Activated T-helper 2 cell treated with anti-CD3 and anti-CD28 coated beads, Interferon-gamma antibody, Interleukin-2, Interleukin-4, amounts not matched to agents 10 μg/mL and 5 μg/mL and 100 μg/mL, durations not matched to agents 14 hours and 24 hours and 36 hours (primary cell): ENCODE data around the gene CENPO. TPM values are rescaled to one million over a fixed set of nuclear protein-coding genes. Genes with fewer than 3 reads are reported as not detected.
"Not testable (repeated sequence)": the region's sequence is repeated elsewhere in the genome, so short reads cannot be mapped to it uniquely, and the experiment has no call there.

Experiments used
- DNase-seq: peaks from one replicate; pipeline ENCODE4 v3.0.0; 2021; ENCODE audit warnings: low spot score
- H3K27ac Mint-ChIP-seq: one replicate; pipeline ENCODE4 v1.8.0; 2021; ENCODE audit warnings: mixed read lengths
- H3K27me3 Mint-ChIP-seq: one replicate; pipeline ENCODE4 v1.8.0; 2021; ENCODE audit warnings: low read depth, mixed read lengths
- H3K36me3 Mint-ChIP-seq: one replicate; pipeline ENCODE4 v1.8.0; 2021; ENCODE audit warnings: low read depth, mixed read lengths
- H3K4me1 Mint-ChIP-seq: one replicate; pipeline ENCODE4 v1.8.0; 2021; ENCODE audit warnings: low read depth, mixed read lengths
- H3K4me3 Mint-ChIP-seq: one replicate; pipeline ENCODE4 v1.8.0; 2021; ENCODE audit warnings: low read depth, mild to moderate bottlenecking, moderate library complexity, mixed read lengths
- H3K9me3 Mint-ChIP-seq: one replicate; pipeline ENCODE4 v1.8.0; 2021; ENCODE audit warnings: mixed read lengths
- intact Hi-C: fragments of 100-400 bp; cut with micrococcal nuclease; formaldehyde crosslinking; loops from one replicate; pipeline ENCODE4 v1.15.1; 2023
- total RNA-seq: library from RNA; stranded (reverse); gene quantifications from 2 replicates; pipeline ENCODE4 v1.2.3, GENCODE V29; 2022

Gene CENPO
- total RNA-seq, 1 donor from 2014 or later = 41.8 TPM

- no peak for DNase-seq
- Mint-ChIP-seq H3K27me3 (no peaks in the 10 kb centered on the region), H3K9me3 (peaks cover 3% of the 10 kb centered on the region), H3K4me1 (peaks cover 42% of the 10 kb centered on the region), H3K4me3 (no peak overlapping the region), H3K27ac (peak overlapping the region; percentile 51), H3K36me3 (peaks cover 74% of the 10 kb centered on the region)
- intact Hi-C loops = loop anchor here (10.0 kb wide), 1 partner anchor 183 kb away; no protein-coding TSS in a partner anchor
These were observed 4.4 kb downstream of the CENPO start for GRCh38 chr2:24797644-24798043.

- Mint-ChIP-seq H3K36me3 (peaks cover 82% of the 10 kb centered on the region), H3K4me1 (peaks cover 36% of the 10 kb centered on the region)
- H3K4me3 Mint-ChIP-seq, intact Hi-C loops, H3K27ac Mint-ChIP-seq, DNase-seq, H3K9me3 Mint-ChIP-seq, H3K27me3 Mint-ChIP-seq: not testable (repeated sequence)
These were observed 7.3 kb downstream of the CENPO start for GRCh38 chr2:24800487-24800886.

GRCh38 chr2:24805811-24806660 is 12.8 kb downstream of the CENPO start:
- Mint-ChIP-seq H3K36me3 (peaks cover 61% of the 10 kb centered on the region), H3K4me1 (peaks cover 29% of the 10 kb centered on the region)
- intact Hi-C loops, H3K27ac Mint-ChIP-seq, H3K9me3 Mint-ChIP-seq, DNase-seq, H3K4me3 Mint-ChIP-seq, H3K27me3 Mint-ChIP-seq: not testable (repeated sequence)

- Mint-ChIP-seq H3K4me1 (peaks cover 29% of the 10 kb centered on the region), H3K36me3 (peaks cover 56% of the 10 kb centered on the region), H3K9me3 (no peaks in the 10 kb centered on the region), H3K4me3 (no peak overlapping the region), H3K27me3 (no peaks in the 10 kb centered on the region), H3K27ac (peak overlapping the region; percentile 66)
- DNase-seq = no peak
- intact Hi-C loops = no loop called here
These were observed 13.4 kb downstream of the CENPO start for GRCh38 chr2:24806661-24807036.

- H3K4me3 Mint-ChIP-seq = no peak overlapping the region
These were observed 16.2 kb downstream of the CENPO start for GRCh38 chr2:24809316-24810007.

GRCh38 chr2:24813691-24814137 is 20.5 kb downstream of the CENPO start:
- intact Hi-C loops = no loop called here
- H3K27ac Mint-ChIP-seq = no peak overlapping the region
- peaks cover 74% of the 10 kb centered on the region for H3K36me3 Mint-ChIP-seq
- no peaks in the 10 kb centered on the region for H3K27me3 Mint-ChIP-seq
- no peak overlapping the region for H3K4me3 Mint-ChIP-seq
- H3K4me1 Mint-ChIP-seq = peaks cover 9% of the 10 kb centered on the region
- no peaks in the 10 kb centered on the region for H3K9me3 Mint-ChIP-seq
- no peak for DNase-seq

More at GRCh38 chr2:24809316-24810007, 16.2 kb downstream of the CENPO start:
- Mint-ChIP-seq H3K27me3 (no peaks in the 10 kb centered on the region), H3K9me3 (no peaks in the 10 kb centered on the region), H3K27ac (no peak overlapping the region), H3K4me1 (peaks cover 22% of the 10 kb centered on the region), H3K36me3 (peaks cover 65% of the 10 kb centered on the region)
- no peak for DNase-seq
- intact Hi-C loops = no loop called here

GRCh38 chr2:24814516-24814915 is 21.3 kb downstream of the CENPO start:
- H3K4me3 Mint-ChIP-seq = no peak overlapping the region

GRCh38 chr2:24815171-24815570 is 21.9 kb downstream of the CENPO start:
- no peaks in the 10 kb centered on the region for H3K27me3 Mint-ChIP-seq
- DNase-seq = no peak
- H3K4me3 Mint-ChIP-seq = no peak overlapping the region
- H3K9me3 Mint-ChIP-seq = no peaks in the 10 kb centered on the region
- no peak overlapping the region for H3K27ac Mint-ChIP-seq
- intact Hi-C loops = no loop called here
- H3K36me3 Mint-ChIP-seq = peaks cover 80% of the 10 kb centered on the region
- peaks cover 8% of the 10 kb centered on the region for H3K4me1 Mint-ChIP-seq

More at GRCh38 chr2:24814516-24814915, 21.3 kb downstream of the CENPO start:
- H3K4me1 Mint-ChIP-seq = peaks cover 8% of the 10 kb centered on the region
- H3K36me3 Mint-ChIP-seq = peaks cover 77% of the 10 kb centered on the region
- intact Hi-C loops = no loop called here
- no peak overlapping the region for H3K27ac Mint-ChIP-seq
- H3K27me3 Mint-ChIP-seq = no peaks in the 10 kb centered on the region
- H3K9me3 Mint-ChIP-seq = no peaks in the 10 kb centered on the region
- no peak for DNase-seq

GRCh38 chr2:24816404-24816803 is 23.2 kb downstream of the CENPO start:
- DNase-seq = no peak
- Mint-ChIP-seq H3K27ac (no peak overlapping the region), H3K4me3 (no peak overlapping the region), H3K27me3 (no peaks in the 10 kb centered on the region), H3K4me1 (peaks cover 8% of the 10 kb centered on the region), H3K9me3 (no peaks in the 10 kb centered on the region), H3K36me3 (peaks cover 92% of the 10 kb centered on the region)
- intact Hi-C loops = no loop called here

GRCh38 chr2:24816884-24817283 is 23.7 kb downstream of the CENPO start:
- H3K27ac Mint-ChIP-seq = no peak overlapping the region
- H3K4me1 Mint-ChIP-seq = peaks cover 8% of the 10 kb centered on the region
- no peak for DNase-seq
- H3K4me3 Mint-ChIP-seq = no peak overlapping the region
- no peaks in the 10 kb centered on the region for H3K9me3 Mint-ChIP-seq
- no peaks in the 10 kb centered on the region for H3K27me3 Mint-ChIP-seq
- H3K36me3 Mint-ChIP-seq = peaks cover 92% of the 10 kb centered on the region
- intact Hi-C loops = no loop called here

- no peak overlapping the region for H3K4me3 Mint-ChIP-seq
- no peaks in the 10 kb centered on the region for H3K9me3 Mint-ChIP-seq
- peak overlapping the region; percentile 38 for H3K27ac Mint-ChIP-seq
- no peaks in the 10 kb centered on the region for H3K27me3 Mint-ChIP-seq
- no peak for DNase-seq
- peaks cover 5% of the 10 kb centered on the region for H3K4me1 Mint-ChIP-seq
- peaks cover 90% of the 10 kb centered on the region for H3K36me3 Mint-ChIP-seq
- intact Hi-C loops = no loop called here
These were observed 25.5 kb downstream of the CENPO start for GRCh38 chr2:24818721-24819167.

- no peak for DNase-seq
- H3K27ac Mint-ChIP-seq = no peak overlapping the region
- peaks cover 5% of the 10 kb centered on the region for H3K4me1 Mint-ChIP-seq
- H3K4me3 Mint-ChIP-seq = no peak overlapping the region
- H3K27me3 Mint-ChIP-seq = no peaks in the 10 kb centered on the region
- H3K36me3 Mint-ChIP-seq = peaks cover 92% of the 10 kb centered on the region
- H3K9me3 Mint-ChIP-seq = no peaks in the 10 kb centered on the region
- intact Hi-C loops = no loop called here
These were observed 26.4 kb downstream of the CENPO start for GRCh38 chr2:24819442-24820174.
